GM19023 (cell line): ENCODE measurements around the gene ZFAND3.

ENCODE experiments used
- ATAC-seq: cut with Tn5 transposase; IDR thresholded peaks from one replicate; pipeline ENCODE4 v1.9.1; 2021; ENCODE audit warnings: mild to moderate bottlenecking, moderate library complexity; ENCODE audit not compliant: unreplicated experiment

The ZFAND3 gene, protein sequence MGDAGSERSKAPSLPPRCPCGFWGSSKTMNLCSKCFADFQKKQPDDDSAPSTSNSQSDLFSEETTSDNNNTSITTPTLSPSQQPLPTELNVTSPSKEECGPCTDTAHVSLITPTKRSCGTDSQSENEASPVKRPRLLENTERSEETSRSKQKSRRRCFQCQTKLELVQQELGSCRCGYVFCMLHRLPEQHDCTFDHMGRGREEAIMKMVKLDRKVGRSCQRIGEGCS

DNA sequence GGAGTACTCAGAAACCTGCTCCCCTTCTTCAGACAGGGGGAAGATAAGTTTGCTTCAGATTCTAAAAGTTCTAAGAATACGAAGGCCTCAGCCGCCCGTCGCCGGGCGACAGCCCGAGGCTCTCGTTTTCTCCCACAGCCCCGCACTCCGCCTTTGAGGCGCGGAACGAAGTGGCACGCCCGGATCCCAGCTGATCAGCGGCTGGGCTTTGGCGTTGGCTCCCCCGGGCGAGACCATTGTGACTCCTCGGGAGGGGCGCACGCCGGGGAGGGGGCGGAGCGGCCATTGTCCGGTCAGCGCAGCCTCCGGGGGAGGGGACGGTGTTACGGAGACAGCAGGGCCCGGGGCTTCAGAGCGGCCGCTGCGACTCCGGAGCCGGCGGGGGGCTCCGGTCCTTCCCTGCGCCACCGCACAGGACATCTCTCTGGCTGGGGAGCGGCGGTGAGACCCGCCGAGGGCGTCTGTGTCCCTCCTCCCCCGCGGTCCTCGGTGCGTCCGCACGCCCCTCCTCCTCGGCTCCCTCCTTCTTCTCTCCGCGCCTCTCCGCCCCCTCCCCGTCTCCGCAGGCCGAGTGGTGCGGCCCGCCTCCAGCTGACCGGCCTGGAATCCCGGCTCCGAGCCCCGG lies at the start of gene ZFAND3:
ZFAND3 (plus strand) TSS at position 551 of the 625 bp plus-strand sequence. CDS start 219 bp downstream, outside the sequence.
- ATAC-seq = peak; percentile 86

DNA sequence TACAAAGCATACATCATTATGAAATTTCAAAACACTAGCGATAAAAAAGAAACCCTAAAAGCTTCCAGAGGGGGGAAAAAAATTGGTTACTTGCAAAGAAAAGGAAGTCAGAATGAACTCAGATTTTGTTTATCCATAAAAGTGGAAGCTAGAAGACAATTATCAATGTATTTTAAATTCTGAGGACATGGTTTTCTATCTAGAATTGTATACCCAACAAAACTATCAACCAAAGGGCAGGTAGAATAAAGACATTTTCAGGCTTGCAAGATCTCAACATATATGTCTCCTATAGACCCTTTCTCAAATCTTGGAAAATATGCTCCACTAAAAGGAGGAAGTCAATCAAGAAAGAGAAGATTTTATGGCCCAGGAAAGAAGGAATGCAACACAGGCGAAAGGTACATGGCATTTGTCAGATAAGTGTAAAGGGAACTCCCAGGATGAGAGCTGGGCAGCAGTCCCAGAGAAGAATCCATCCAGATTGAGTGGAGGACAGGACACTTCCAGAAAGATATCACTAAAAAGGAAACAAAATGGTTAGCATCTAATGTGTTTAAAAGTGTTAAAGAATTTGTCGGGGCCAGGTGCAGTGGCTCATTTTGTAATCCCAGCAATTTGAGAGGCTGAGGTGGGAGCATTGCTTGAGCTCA lies 45.4 kb upstream of the ZFAND3 start:
- ATAC-seq = no peak

DNA sequence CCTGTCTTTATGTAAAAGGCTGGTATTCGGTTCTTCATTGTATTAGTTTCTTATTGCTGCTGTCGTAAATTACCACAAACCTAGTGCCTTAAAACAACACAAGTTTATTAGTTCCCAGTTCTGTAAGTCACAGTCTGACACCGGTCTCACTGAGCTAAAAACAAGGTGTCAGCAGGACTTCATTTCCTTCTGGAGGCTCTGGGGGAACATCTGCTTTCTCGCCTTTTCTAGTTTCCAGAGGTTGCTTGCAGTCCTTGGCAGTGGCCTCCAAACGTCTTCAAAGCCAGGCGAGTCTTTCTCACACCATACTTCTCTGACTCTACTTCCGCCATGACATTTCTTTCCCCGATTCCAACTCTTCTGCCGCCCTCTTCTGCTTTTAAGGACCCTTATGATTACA lies 43.0 kb upstream of the ZFAND3 start:
- ATAC-seq = no peak

DNA sequence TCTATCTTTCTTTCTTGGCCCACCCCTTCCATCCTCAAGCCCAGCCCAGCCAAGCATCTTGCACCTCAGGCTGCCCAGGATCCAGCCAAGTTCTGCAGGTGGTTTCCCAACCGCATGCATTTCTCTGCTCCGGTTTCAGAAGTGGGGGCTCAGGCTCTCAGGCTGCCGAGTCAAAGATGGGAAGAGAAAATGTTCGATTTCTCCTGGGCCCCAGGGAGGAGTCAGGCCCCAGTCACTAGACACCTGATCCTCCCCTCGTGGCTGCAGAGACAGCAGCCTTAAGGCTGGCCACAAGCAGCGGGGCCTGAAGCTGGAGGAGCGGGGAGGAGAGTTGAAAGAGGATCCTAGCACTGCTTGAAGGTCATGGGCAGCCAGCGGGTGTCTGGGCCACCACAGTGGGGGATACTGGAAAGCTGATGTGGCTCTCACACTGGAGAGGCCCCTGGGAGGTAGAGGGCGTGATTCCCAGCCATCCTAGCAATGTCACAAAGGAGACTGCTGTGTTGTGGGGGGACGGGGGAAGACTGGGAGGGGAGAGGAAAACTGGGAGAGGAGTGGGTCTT lies 42.2 kb upstream of the ZFAND3 start:
- no peak for ATAC-seq

DNA sequence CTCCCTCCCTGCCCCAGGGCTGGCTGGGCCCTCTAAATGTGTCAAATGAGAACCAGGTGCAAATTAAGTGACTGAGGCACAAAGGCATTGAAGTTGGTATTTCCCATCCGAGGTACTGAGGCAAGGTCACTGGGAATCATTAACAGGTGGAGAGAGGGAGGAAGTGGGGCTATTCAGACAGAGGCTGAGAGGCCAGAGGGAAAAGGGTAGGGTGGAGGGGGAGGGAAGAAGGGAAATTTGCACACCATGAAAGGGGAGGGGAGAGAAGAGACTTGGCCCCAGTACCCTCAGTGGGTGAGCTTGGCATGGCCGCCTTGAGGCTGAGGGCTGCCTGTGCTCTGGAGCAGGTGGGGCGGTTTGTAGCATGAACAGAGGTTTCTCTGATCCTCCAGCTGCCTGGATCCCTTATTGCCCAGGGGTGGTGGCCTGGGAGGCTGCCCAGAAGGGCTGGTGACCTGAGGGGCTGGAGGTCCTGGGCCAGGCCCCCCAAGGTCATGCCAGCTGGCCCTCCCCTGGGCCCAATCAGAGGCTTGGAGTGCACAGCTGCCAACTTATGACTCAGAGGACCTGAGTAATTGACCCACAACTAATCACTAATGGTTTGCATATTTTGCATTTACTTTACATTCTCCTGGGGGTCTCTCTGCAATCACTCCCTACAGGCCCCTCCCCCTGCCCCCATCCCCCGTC lies 40.3 kb upstream of the ZFAND3 start:
- no peak for ATAC-seq

DNA sequence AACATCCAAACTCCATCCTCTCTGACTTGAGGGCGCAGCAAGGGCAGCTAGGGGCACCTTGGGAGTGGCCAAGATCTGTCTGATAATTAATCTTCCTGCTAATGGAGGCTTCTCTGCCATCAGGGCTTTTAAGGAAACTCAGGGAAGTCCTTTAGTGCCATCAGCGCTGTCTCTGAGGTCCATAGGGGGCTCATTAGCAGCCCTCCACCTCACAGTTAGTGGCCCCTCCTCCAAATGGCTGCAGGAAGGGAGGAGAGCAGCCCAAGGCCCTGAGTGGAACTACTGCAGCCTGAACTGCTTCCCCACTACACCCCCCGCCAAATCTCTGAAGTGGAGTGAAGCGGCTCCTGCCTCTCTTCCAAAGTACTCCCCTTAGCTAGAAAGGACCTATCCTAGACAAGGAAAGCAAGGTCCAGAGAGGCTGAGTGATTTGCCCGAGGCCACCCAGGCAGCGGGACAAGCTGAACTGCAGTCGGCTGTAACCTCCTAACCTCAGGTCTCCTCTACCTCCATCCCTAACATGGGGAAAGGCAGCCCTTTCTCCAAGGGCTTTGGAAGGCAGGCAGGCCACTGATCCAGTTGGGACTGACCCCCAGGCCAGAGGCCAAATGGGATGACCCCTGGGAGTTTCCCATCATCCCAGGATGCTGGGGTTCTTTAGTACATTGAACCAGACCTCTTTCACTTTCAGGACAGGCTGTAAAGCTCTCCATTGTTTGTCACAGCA lies 39.5 kb upstream of the ZFAND3 start:
- no peak for ATAC-seq

DNA sequence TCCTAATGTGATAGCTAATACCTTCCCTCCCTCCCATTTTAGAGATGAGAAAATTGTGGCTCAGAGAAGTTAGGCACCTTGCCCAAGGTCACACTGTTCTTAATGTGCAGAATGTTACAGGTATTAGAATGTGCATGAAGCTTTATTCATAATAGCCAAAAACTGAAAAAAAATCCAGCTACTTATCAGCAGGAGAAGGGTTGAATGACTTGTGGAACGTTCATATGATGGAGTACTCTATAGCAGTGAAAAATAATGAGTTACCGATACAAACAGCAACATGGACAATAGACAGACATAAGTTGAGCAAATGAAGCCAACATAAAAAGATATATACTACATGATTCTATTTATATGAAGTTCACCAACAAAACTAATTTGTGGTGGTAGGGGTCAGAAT lies 37.7 kb upstream of the ZFAND3 start:
- ATAC-seq = no peak

DNA sequence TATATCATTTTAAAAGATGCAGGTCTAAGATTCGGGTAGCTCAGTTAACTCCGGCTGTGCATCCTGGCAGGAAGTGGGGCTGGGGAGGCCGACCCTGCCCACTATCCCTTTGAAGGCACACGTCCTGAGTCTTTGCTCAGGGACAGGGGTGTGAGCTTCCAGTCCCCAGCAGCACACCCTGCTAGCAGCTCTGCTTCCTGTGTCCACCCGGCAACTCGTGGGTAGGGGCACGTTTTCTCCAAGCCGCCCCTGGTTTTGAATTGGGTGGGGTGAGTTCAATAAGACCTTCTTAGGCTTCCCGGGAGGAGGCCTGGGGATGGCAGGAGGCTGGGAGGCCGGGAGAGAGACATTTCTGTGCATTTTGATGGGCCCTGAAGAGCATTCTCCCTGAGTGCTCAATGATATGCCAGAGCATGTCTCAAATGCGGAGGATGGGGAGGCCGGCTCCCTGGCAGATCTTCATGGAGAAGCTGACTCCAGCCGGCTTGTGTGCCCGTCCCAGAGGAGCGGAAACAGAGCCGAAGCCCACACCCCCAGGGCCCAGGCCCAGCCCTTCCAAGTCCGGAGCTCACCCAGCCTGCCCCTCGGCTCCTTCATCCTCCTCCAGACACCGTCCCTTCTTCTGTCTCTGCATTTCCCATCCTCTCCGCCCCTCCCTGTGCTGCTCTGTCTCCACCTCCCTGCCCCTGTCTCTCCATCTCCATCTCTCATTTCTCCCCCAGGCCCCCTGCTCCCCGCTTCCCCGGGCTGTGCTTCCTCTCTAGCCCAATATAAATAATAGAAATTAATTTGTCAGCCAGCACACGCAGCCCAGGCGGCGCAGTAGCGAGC lies 36.3 kb upstream of the ZFAND3 start:
- no peak for ATAC-seq

DNA sequence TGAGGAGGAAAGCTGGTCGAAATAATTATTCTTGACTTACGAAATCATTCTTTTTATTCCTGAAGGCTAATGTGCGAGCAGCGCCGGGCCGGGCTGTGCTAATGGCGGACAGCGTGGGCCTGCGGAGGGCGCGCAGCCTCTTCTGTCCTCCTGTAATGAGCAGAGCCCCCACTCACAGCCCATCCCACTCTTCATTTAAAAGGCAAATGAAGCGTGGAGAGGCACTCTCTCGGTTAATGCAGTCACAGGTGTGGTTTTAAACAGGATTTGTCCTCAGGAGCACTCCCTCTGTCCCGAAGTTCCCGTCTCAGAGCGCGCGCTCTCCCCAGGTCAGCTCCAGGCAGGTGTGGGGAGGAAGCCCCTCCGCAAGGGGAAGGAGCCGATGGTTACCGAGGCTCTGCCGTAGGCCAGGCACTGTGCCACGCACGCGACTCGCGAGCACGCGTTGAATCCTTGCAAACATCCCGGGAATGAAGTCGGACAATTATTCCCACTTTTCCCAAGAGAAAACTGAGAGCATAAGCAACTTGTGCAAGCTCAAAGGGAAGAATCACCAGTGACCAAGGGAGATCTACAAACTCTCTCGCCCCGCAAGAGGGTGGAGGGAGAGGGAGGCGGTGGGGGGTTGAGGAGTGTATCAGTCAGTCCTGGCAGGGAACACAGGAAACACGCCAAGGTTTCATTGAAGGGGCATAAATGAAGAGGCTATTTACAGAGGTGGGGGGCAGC lies 35.5 kb upstream of the ZFAND3 start:
- no peak for ATAC-seq

DNA sequence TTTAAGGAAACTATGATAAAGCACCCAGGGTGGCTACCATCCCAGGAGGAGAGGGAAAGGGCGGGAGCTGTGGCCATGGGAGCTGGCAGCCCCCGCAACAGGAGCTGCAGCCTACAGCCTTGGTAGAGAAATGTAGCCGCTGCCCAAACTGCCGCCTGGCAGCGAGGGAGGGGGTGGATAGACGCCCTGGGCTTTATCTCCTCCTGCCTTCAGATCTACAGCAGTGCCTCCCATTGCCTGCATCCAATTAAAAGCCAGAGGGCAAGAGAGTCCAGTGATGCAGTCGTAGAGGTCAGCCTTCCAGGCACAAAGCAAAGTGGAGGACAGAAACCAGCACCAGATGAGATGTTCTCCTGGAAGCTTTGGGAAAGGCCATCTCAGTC lies 35.0 kb upstream of the ZFAND3 start:
- no peak for ATAC-seq

DNA sequence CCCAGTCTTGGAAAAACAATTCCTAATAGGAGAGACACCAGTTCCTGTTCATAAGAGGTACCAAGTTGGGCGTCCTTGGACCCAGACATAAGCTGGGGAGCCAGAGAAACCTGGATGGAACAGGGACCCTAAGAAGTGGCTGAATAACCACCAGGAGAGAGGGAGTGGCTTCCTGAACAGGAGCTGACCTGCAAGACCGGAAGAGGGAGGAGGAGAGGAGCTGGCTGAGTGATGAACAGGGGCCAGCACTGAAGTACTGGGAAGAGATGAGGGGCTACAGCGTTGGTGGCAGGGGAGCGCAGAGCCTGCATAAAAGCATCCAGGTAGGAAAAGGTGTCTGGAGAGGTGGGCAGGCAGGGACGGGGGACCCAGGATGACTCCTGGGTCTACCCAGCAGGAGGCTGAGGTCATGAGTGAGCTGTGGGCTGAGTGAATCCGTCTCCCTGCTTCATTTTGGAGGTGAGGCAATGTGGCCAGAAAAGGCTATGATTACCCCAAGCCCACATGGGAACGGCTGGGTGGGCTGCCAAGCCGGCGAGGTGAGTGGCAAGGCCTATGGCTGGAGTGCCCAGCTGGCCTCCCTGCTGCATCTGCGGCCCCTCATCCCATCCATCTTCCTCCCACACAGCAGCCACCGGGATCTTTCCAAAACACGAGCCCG lies 34.4 kb upstream of the ZFAND3 start:
- no peak for ATAC-seq

DNA sequence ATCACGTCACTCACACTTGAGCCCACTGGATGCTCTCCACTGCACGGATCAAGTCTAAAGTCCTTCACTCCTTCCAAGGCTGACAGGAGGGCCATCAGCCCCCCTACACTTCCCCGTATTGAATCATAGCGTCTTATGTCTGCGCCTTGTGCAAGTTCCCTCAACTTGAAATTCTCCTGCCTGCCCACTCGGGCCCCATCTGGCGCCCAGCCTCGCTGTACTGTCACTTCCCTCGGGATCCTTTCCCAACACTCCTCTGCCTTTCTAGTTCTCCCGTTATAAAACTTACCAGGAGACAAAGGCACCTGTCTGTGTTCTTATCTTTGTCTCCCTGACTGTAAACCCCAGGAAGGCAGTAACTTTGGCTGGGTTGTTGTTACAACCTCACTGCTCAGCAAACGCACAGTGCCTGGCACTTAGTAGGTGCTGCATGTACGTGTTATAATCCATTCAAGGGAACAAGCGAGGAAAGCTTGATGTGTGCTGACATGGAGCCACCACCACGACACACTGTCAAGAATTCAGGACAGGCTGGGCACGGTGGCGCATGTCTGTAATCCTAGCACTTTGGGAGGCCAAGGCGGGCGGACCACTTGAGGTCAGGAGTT lies 33.8 kb upstream of the ZFAND3 start:
- ATAC-seq = no peak

DNA sequence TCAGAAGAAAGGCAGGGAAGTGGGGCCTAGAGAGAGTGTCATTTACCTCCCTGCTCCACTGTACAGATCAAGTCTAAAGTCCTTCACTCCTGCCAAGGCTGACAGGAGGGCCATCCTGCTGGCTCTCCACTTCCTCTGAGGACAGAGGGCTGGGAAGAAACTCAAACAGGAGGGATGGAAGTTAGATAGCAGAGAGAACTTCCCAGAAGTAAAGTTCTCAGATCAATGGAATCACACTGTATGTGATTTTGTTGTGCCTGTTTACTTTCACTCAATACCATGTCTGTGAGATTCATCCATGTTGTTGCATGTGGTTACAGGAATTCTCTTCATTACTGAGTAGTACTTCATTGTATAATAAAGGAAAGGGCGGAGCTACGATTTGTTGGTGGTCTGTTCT lies 32.3 kb upstream of the ZFAND3 start:
- no peak for ATAC-seq

DNA sequence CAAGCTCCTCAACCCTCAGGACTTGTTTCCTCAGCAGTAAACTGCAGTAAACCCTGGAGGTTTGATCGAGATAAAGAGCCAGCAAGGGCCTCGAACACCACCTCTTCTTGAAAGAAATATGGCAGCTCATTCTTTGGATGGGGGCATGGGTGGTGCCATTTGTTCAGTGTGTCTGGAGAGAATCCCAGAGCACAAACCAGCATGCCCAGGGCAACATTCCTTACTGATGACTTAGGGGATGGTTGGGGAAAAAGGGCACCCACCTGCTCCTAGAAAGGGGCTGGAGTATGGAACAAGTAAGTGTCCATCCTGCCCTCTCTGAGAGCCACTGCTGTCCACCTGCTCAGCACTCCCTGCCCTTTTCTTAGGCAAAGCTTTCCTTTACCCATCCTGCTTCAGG lies 31.3 kb upstream of the ZFAND3 start:
- ATAC-seq = no peak

DNA sequence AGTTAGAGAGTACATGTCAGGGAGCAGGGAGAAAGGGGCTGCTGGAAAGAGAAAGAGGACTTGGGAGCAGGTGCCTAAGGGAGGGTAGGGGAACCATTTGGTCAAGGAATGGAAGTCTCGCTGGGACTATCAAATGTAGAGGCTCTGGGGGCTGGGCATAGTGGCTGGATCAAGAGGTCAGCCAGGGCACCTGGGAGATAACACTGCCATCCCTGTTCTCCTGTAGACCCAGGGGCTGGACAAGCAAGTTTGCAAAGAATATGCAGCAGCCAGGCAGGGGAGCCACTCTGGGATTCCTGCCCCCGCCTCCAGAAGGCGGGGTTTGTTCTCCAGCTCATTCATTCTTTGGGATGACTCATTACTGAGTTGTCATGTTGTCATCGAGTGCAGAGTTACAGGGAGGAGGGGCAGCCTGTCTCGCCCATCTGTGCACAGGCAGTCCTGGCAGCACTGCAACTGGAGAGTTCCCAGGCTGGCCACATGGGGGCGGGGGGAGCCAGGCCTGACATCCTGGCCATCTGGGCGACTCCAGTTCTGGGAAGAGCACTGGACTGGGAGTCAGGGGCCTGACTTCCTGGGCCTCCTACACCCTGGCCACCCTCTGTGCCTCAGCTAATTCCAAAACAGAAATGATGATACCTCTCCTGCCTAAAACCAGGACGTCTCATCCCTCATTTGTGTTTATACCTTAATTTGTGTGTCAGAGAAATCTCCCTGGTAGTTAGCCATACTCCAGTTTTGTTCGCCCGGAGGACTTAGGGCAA lies 28.2 kb upstream of the ZFAND3 start:
- peak; percentile 91 for ATAC-seq

DNA sequence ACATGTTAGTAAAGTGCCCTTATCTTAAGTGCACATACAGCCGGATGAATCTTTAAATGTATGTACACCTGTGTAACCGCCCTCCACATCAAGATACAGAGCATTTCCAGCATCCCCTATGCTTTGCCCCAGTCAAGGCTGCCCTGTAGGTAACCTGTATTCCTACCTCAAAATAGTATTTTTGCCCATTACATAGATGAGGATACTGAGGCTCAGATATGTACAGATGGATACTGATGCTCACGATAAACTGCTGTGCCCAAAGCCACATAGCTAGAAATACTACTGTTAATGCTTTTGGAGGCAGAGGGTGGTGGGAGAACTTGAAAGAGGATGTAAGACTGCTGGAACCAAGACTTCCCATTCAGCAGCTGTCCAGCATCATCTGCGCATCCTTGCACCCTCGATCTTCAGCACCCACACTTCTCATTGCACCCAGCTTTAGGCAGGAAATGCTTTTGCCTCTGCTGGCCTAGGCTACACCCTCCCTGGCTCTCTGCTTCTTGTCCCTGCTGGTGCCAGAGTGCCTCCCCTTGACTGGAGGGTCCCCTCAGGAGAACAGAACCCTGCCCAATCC lies 27.0 kb upstream of the ZFAND3 start:
- ATAC-seq = no peak

DNA sequence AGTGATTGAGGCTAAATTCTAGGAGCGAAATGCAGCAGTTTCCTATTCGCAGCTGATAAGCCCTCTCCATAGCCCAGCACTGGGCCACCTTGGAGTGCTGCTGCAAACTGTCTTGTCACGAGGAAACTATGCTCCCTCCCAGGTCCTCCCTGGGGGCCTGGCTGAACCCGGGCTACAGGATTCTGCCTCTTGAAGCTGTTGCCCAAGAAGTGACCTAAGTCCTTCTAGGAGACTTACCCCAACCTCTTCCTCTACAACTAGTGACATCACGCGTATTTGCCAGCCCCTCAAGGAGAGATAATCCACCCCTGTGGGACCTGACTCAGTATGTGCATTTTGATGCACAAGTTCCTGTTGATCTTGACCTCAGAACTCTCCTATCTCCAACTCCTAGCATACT lies 26.5 kb upstream of the ZFAND3 start:
- no peak for ATAC-seq
